ENCODE results near the gene MZB1.

MZB1 gene, protein sequence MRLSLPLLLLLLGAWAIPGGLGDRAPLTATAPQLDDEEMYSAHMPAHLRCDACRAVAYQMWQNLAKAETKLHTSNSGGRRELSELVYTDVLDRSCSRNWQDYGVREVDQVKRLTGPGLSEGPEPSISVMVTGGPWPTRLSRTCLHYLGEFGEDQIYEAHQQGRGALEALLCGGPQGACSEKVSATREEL

DNA sequence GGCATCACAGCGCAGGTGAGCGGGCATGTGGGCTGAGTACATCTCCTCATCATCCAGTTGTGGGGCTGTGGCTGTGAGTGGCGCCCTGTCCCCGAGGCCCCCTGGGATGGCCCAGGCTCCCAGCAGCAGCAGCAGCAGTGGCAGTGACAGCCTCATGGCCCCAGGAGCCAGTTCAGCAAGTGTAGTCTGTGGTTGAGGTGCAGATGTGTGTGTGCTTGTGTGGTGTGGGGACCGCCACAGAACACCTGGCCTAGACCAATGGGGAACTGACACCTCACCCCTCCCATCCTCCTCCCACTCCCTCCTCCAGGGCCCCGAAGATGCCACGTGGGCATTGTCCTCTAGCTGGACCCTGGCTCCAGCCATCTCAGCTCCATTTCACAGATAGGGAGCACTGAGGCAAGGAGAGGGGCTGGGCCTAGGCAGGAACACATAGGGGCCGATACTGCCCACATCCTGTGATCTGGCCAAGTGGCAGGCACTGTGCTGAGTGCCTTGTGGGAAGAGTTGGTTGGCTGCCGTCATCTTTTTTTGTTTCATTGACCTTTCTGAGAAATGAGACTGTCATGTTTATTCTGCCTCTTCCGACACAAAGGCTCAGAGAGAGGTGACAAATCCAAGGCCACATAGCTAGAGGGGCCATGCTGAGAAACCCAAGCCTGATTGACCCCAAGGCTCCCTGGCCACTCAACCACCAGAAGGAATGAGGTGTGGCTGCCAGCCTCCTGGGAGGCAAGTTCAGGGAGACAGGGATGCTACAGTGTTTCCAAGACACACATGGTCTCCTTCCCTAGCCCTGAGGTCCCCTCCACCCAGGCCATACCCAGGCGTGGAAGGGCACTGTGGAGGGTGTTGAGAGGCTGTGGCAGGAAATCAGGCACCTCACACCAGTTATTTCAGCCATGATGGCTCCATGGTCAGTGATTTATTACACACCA lies at the start of gene MZB1:
TSS of gene MZB1 (minus strand) at position 213 of the 938 bp plus-strand sequence. CDS start at position 156, 57 bp downstream.
- DNase-seq, result peak; percentile 55

GRCh38 chr5:139439013-139439903 lies 49.5 kb upstream of the MZB1 start, which contains the start of gene DNAJC18:
Gene DNAJC18 (minus strand): TSS chr5:139439525. CDS start chr5:139439445, 80 bp downstream.
- peak; percentile 92 to 93 for DNase-seq

DNA sequence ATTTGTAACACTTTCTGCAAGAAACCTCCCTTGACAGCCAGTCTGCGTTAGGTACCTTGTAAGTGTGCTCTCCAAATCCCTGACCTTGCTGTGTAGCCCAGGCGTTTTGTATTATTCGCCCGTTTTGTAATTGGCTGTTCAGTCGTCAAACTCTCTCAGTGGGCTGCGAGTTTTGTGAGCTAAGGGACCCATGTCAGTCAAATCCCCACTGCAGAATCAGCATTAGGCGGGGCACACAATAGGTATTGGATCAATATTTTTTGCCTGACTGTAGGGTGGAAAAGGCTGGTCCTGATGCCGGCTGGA lies 48.9 kb upstream of the MZB1 start:
- no peak for DNase-seq

DNA sequence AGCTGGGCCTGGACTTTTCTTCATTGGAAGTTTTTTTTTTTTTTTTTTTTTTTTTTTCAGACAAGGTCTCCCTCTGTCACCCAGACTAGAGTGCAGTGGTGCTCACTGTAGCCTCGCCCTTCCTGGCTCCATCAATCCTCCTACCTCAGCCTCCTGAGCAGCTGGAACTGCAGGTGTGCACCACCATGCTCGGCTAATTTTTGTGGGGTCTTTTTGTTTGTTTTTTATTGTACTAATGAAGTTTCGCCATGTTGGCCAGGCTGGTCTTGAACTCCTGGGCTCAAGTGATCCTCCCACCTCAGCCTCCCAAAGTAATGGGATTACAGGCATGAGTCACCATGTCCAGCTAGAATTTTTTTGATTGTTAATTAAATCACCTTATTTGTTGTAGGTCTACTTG lies 46.0 kb upstream of the MZB1 start:
- DNase-seq, result no peak

- DNase-seq, result no peak
Observed at GRCh38 chr5:139431706-139432105, 42.0 kb upstream of the MZB1 start.

- DNase-seq, result no peak
Observed at GRCh38 chr5:139430015-139430414, 40.3 kb upstream of the MZB1 start.

GRCh38 chr5:139426203-139426885 lies 36.6 kb upstream of the MZB1 start:
- no peak for DNase-seq

- DNase-seq, result no peak
Observed at GRCh38 chr5:139425497-139425896, 35.8 kb upstream of the MZB1 start.

- peak in 1 of 2 donors; percentile 58 for DNase-seq
Observed at GRCh38 chr5:139422307-139422893, 32.7 kb upstream of the MZB1 start.

- DNase-seq, result no peak
Observed at GRCh38 chr5:139419226-139420192, 29.8 kb upstream of the MZB1 start.

DNA sequence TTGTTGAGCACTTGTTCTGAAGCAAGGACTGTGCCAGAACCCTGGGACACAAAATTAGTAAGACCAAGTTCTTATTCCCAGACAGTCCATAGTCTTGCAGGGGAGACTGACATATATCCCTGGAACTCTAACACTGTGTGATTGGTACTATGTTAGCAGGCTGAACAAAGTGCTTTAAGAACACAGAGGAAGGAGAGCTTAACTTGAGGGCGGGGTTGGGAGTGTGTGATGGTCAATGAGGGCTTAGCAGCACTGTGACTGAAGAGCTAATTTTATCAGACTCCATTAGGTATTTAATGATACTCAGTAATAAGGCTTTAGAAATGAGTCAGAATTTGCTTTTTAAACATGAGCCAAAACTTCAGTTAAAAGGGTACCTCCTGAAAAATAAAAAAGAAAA lies 29.1 kb upstream of the MZB1 start:
- DNase-seq, result no peak

DNA sequence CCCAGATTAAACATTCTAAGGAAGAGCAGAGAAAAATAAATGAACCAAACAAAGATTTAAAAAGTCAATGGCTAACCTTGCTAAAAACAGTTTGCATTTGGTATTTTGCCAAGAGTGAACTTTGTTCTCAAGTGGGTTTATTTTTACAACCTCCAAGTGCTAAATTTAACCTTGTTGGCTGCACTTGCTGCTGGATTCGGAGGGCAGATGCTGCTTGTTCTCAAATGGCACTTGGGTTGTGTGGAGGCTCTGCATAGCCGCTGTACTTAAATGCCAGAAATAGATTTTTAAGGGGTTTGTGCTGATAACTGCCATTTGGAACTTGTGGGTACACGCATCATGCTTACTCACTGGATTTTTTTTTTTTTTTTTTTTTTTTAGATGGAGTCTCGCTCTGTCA lies 27.5 kb upstream of the MZB1 start:
- no peak for DNase-seq

- DNase-seq, result no peak
Observed at GRCh38 chr5:139416651-139417050, 26.9 kb upstream of the MZB1 start.

DNA sequence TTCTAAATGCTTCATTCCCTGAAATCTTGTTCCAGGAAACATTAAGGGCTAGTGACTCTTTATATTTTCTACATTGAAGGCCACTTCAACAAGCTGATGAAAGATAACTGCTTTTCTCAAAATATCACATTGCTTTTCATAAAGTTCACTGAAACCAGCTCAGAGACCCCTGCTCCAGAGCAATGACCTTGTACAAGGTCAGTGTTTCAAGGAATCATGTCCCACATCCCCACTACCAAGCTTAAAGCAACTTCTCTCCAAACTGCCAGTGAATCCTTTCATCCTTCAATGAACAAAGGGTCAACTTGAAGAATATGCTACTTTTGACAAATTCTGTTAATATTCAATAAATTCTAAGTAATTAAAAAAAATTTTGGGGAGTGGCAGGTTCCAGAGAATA lies 26.2 kb upstream of the MZB1 start:
- no peak for DNase-seq

DNA sequence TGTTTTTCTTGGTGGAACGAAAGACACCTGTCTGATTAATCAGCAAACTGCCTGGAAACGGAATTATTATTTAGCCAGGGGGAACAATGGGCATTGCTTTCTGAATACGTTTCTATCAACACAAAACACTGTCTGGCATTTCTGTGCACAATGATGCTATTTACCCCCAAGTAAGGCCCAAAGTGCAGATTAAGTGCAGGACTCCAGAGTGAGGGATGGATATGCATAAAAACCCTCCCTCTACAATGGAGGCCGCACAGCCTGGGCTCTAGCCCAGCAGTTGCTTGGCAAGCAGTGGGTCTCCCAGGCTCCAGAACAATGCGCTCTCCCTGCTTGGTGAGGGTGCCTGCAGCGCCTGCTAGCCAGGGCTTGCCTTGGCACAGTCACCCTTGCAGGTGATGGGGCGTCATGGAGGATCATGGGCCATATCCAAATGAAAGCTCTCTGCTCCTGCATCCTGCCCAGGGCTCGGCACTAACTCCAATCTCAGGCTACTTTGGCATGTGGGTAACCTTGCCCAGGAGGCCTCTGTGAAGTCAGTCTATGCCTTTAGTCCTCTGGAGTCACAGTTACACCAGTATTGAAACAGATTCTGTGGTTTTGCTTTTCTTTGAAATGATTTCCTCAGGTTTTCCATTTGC lies 25.6 kb upstream of the MZB1 start:
- DNase-seq, result no peak

DNA sequence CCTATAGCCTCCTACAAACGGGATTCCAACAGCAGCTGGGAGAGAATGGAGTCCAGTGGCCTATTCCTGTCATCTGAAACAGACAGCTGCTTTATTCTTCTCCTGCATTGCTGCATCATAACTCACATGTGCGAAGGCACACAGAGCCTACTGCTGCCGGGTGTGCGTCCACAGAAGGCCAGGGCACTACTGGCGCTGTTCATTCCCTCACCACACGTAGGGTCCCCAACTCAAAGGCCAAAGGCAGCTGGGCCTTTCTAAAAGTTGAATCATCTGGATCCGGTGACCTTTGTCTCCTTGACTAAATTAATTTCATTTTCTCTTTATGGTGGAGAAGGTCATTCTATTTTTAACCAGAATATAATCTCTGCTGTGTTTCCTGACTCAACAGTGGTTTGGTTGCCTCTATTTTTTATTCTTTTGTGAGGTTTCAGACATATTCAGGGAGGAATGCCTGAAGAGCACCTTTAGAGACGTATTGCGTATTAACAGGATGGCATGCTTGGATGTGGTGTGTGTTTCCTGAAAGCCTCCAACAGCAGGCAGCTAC lies 24.9 kb upstream of the MZB1 start:
- DNase-seq, result no peak

DNA sequence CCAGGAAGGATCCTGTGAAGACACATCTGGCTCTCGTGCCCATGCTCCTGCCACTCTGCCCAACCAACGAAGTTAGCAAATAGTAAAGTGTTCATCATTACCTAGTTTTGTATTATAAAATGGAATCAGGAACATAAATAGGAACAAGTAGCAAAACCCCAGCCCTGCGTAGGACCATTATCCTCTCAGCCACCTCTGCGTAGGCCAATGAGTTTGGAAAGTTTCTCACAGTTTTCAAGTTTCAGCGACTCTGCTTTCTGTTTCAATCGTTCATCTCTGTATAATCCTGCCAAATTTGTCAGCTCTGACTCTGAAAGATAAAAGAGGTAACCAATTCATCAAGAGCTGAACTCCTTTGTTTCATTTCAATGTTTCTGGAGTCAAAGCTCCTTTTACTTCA lies 24.2 kb upstream of the MZB1 start:
- DNase-seq, result no peak

DNA sequence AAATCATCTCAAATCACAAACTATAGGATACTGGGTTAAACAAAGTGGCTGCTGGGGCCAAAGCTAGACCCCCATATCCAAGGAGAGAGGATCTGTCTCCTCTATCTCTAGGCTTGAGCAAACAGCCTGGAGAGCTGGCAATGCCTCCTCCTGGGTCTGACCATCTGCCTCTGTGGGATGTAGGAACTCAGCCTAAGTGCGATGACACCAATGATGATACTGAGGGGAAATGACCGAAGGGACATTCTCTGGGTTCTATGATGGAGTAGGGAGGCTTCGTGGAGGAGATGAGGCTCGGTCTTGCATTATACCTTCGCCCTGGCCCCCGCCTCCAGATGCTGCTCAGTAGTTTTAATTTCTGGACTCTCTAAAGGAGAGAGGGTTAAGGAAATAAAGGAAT lies 23.4 kb upstream of the MZB1 start:
- no peak for DNase-seq

GRCh38 chr5:139410993-139411828 lies 21.5 kb upstream of the MZB1 start:
- DNase-seq, result no peak

Data from stimulated activated CD4-positive, alpha-beta T cell treated with anti-CD3 and anti-CD28 coated beads, Interleukin-2, amount 100 ng/mL, for 24 hours (primary cell).